GM18867 (cell line): ENCODE results near the gene UROC1.

ENCODE experiments used
- ATAC-seq: cut with Tn5 transposase; IDR thresholded peaks from one replicate; pipeline ENCODE4 v1.9.1; 2021; ENCODE audit warnings: mild to moderate bottlenecking, moderate library complexity; ENCODE audit not compliant: unreplicated experiment

UROC1 gene

GRCh38 chr3:126517291-126517951, at the start of gene UROC1:
TSS of gene UROC1 (minus strand) at chr3:126517773. CDS start at chr3:126517719, 54 bp downstream.
- ATAC-seq: no peak

GRCh38 chr3:126562737-126563276, 45.2 kb upstream of the UROC1 start:
- ATAC-seq: no peak

GRCh38 chr3:126558336-126559071, 40.9 kb upstream of the UROC1 start, which contains the start of gene C3orf22:
TSS of gene C3orf22 (minus strand) at chr3:126558932. CDS start at chr3:126553390, 5,542 bp downstream.
- no peak for ATAC-seq

- ATAC-seq: no peak
Measured at GRCh38 chr3:126557761-126558160, 40.2 kb upstream of the UROC1 start.

GRCh38 chr3:126557415-126557745, 39.8 kb upstream of the UROC1 start:
- ATAC-seq: no peak

- ATAC-seq: no peak
Measured at GRCh38 chr3:126556637-126557414, 39.3 kb upstream of the UROC1 start.

GRCh38 chr3:126555795-126556636, 38.4 kb upstream of the UROC1 start:
- ATAC-seq: no peak

- no peak for ATAC-seq
Measured at GRCh38 chr3:126554560-126555525, 37.3 kb upstream of the UROC1 start.

GRCh38 chr3:126553284-126554084, 35.9 kb upstream of the UROC1 start:
- no peak for ATAC-seq

- no peak for ATAC-seq
Measured at GRCh38 chr3:126552688-126553283, 35.2 kb upstream of the UROC1 start.

GRCh38 chr3:126551839-126552687, 34.5 kb upstream of the UROC1 start:
- ATAC-seq: no peak

- ATAC-seq: no peak
Measured at GRCh38 chr3:126551121-126551838, 33.7 kb upstream of the UROC1 start.

GRCh38 chr3:126550488-126551051, 33.0 kb upstream of the UROC1 start:
- ATAC-seq: no peak

GRCh38 chr3:126549861-126550487, 32.4 kb upstream of the UROC1 start:
- ATAC-seq: no peak

- ATAC-seq: no peak
Measured at GRCh38 chr3:126548556-126549466, 31.2 kb upstream of the UROC1 start.
